IMR-90 (cell line): ENCODE measurements around the gene NGEF. TPM values are rescaled to one million over a fixed set of nuclear protein-coding genes. Genes with fewer than 3 reads are reported as not detected.

Source experiments
- ATAC-seq: fragments of 200-7000 bp; cut with Tn5 transposase; 2 replicates; pipeline ENCODE4 v1.9.1; 2020; ENCODE audit warnings: low read depth, mild to moderate bottlenecking, moderate library complexity
- BruUV-seq: library from RNA; stranded (reverse); fragments of 400-500 nt; replicated peaks from 2 replicates; lab custom pipeline; 2021; lab: Mats Ljungman, UMichigan
- CTCF ChIA-PET: fragments of 300-600 bp; formaldehyde crosslinking; extraction: SDS; loops from one replicate; lab custom pipeline; 2021; ENCODE audit warnings: antibody characterized with exemption; lab: Yijun Ruan, JAX
- POLR2A ChIA-PET: fragments of 300-600 bp; sonication (Branson Sonifier 250); formaldehyde crosslinking; loops from one replicate; lab custom pipeline; 2022; ENCODE audit warnings: antibody characterized with exemption; ENCODE audit not compliant: unreplicated experiment; lab: Charles Lee
- DNase-seq: peaks from one replicate; pipeline ENCODE4 v3.0.0; 2013
- H2AFZ ChIP-seq: replicated peaks from 2 replicates; pipeline ENCODE3; 2013; ENCODE audit warnings: low read length, mild to moderate bottlenecking; ENCODE audit not compliant: poor library complexity
- H2AK5ac ChIP-seq: 2 replicates; pipeline ENCODE4 v1.6.1; 2013; ENCODE audit warnings: low read depth, low read length, inconsistent platforms
- H2AK9ac ChIP-seq: replicated peaks from 2 replicates; pipeline ENCODE3; 2013; ENCODE audit warnings: mild to moderate bottlenecking, low read depth, low read length, moderate library complexity; ENCODE audit not compliant: poor library complexity
- H2BK120ac ChIP-seq: 2 replicates; pipeline ENCODE4 v1.6.1; 2013; ENCODE audit warnings: low read depth, low read length, inconsistent platforms
- H2BK15ac ChIP-seq: 3 replicates; pipeline ENCODE4 v1.6.1; 2013; ENCODE audit warnings: low read depth, low read length, inconsistent platforms
- H2BK20ac ChIP-seq: 2 replicates; pipeline ENCODE4 v1.6.1; 2013; ENCODE audit warnings: low read depth, mild to moderate bottlenecking, inconsistent platforms, low read length, moderate library complexity
- H2BK5ac ChIP-seq: 2 replicates; pipeline ENCODE4 v1.6.1; 2013; ENCODE audit warnings: mild to moderate bottlenecking, low read depth, low read length, inconsistent platforms; ENCODE audit not compliant: poor library complexity, severe bottlenecking
- H3K14ac ChIP-seq: replicated peaks from 2 replicates; pipeline ENCODE4 v1.6.1; 2013; ENCODE audit warnings: low read depth, low read length, inconsistent platforms
- H3K18ac ChIP-seq: 2 replicates; pipeline ENCODE4 v1.6.1; 2013; ENCODE audit warnings: low read depth, low read length, control low read depth
- H3K23ac ChIP-seq: 2 replicates; pipeline ENCODE4 v1.6.1; 2013; ENCODE audit warnings: low read depth, low read length, inconsistent platforms
- H3K27ac ChIP-seq: 2 replicates; pipeline ENCODE4 v1.5.1; 2013; ENCODE audit warnings: mild to moderate bottlenecking, control low read depth, low read length; ENCODE audit not compliant: insufficient read depth
- H3K27me3 ChIP-seq: 2 replicates; pipeline ENCODE4 v1.6.1; 2013; ENCODE audit warnings: low read length; ENCODE audit not compliant: control insufficient read depth, insufficient read depth
- H3K36me3 ChIP-seq: 2 replicates; pipeline ENCODE4 v1.6.1; 2013; ENCODE audit warnings: low read length, mixed read lengths; ENCODE audit not compliant: control insufficient read depth, insufficient read depth
- H3K4ac ChIP-seq: 2 replicates; pipeline ENCODE4 v1.6.1; 2013; ENCODE audit warnings: low read depth, low read length, inconsistent platforms
- H3K4me1 ChIP-seq: 2 replicates; pipeline ENCODE4 v1.6.1; 2013; ENCODE audit warnings: low read length, mixed read lengths; ENCODE audit not compliant: control insufficient read depth, insufficient read depth
- H3K4me2 ChIP-seq: 2 replicates; pipeline ENCODE4 v1.6.1; 2013; ENCODE audit warnings: low read depth, mild to moderate bottlenecking, control low read depth, low read length, moderate library complexity
- H3K4me3 ChIP-seq: 2 replicates; pipeline ENCODE4 v1.5.1; 2013; ENCODE audit warnings: low read depth, mild to moderate bottlenecking, control low read depth, low read length, moderate library complexity; ENCODE audit not compliant: insufficient read depth
- H3K56ac ChIP-seq: 2 replicates; pipeline ENCODE4 v1.6.1; 2013; ENCODE audit warnings: low read length, inconsistent platforms; ENCODE audit not compliant: insufficient read depth; ENCODE audit errors: extremely low read depth
- H3K79me1 ChIP-seq, 2 experiments: 2 replicates each; pipeline ENCODE4 v1.6.1; 2013; ENCODE audit warnings: low read length in 2 of 2, inconsistent platforms in 1 of 2, low read depth in 1 of 2
- H3K9ac ChIP-seq: 2 replicates; pipeline ENCODE4 v1.6.1; 2013; ENCODE audit warnings: low read depth, low read length, control low read depth
- H3K9me1 ChIP-seq: 2 replicates; pipeline ENCODE4 v1.6.1; 2013; ENCODE audit warnings: low read length, inconsistent platforms; ENCODE audit not compliant: insufficient read depth
- H3K9me3 ChIP-seq: 2 replicates; pipeline ENCODE4 v1.6.1; 2013; ENCODE audit warnings: low read length; ENCODE audit not compliant: control insufficient read depth, insufficient read depth
- H4K20me1 ChIP-seq: 2 replicates; pipeline ENCODE4 v1.6.1; 2013; ENCODE audit warnings: low read length, inconsistent platforms; ENCODE audit not compliant: insufficient read depth
- H4K5ac ChIP-seq: 2 replicates; pipeline ENCODE4 v1.6.1; 2013; ENCODE audit warnings: mild to moderate bottlenecking, low read depth, low read length, control low read depth
- H4K8ac ChIP-seq, 2 experiments: 2 replicates each; pipeline ENCODE4 v1.6.1; 2013; ENCODE audit warnings: low read depth in 2 of 2, low read length in 2 of 2, control low read depth in 1 of 2, inconsistent platforms in 1 of 2
- H4K91ac ChIP-seq: 2 replicates; pipeline ENCODE4 v1.6.1; 2013; ENCODE audit warnings: low read depth, low read length, inconsistent platforms; ENCODE audit not compliant: insufficient read depth
- BHLHE40 ChIP-seq: fragments of 150-350 bp; IDR thresholded peaks from 2 replicates; pipeline ENCODE4 v1.6.1; 2016; ENCODE audit warnings: mild to moderate bottlenecking, low read depth, low read length
- CEBPB ChIP-seq: IDR thresholded peaks from 2 replicates; pipeline ENCODE4 v1.6.1; 2012; ENCODE audit warnings: low read depth, low read length, improper control_type of control experiment
- FOS ChIP-seq: fragments of 150-350 bp; IDR thresholded peaks from 2 replicates; pipeline ENCODE4 v1.6.1; 2016; ENCODE audit warnings: low read depth, low read length
- MAFK ChIP-seq: IDR thresholded peaks from 2 replicates; pipeline ENCODE4 v1.6.1; 2012; ENCODE audit warnings: low read depth, low read length, improper control_type of control experiment
- MAZ ChIP-seq: IDR thresholded peaks from 2 replicates; pipeline ENCODE4 v1.6.1; 2012; ENCODE audit warnings: low read depth, mild to moderate bottlenecking, low read length, improper control_type of control experiment, moderate library complexity, borderline replicate concordance
- MXI1 ChIP-seq: IDR thresholded peaks from 2 replicates; pipeline ENCODE4 v1.6.1; 2012; ENCODE audit warnings: low read depth, mild to moderate bottlenecking, low read length, moderate library complexity, borderline replicate concordance
- NFE2L2 ChIP-seq: fragments of 150-350 bp; IDR thresholded peaks from 2 replicates; pipeline ENCODE4 v1.6.1; 2016; ENCODE audit warnings: low read depth, mild to moderate bottlenecking, low read length
- POLR2A ChIP-seq: IDR thresholded peaks from 2 replicates; pipeline ENCODE4 v1.6.1; 2012; ENCODE audit warnings: mild to moderate bottlenecking, low read depth, low read length
- RAD21 ChIP-seq: IDR thresholded peaks from 2 replicates; pipeline ENCODE4 v1.6.1; 2012; ENCODE audit warnings: low read length, improper control_type of control experiment
- RCOR1 ChIP-seq: IDR thresholded peaks from 2 replicates; pipeline ENCODE4 v1.6.1; 2012; ENCODE audit warnings: mild to moderate bottlenecking, low read length, improper control_type of control experiment; ENCODE audit not compliant: insufficient replicate concordance
- RFX5 ChIP-seq: IDR thresholded peaks from 2 replicates; pipeline ENCODE4 v1.8.0; 2012; ENCODE audit warnings: low read depth, mild to moderate bottlenecking, low read length, moderate library complexity
- SMC3 ChIP-seq: fragments of 150-350 bp; IDR thresholded peaks from 2 replicates; pipeline ENCODE4 v1.6.1; 2016; ENCODE audit warnings: low read depth, mild to moderate bottlenecking, antibody characterized with exemption, low read length, moderate library complexity
- WGBS, 2 experiments: methylation state at CpG; one replicate each; pipeline versions ENCODE4 v1.1.5 to v1.1.7; 2013; ENCODE audit warnings: missing lambda C conversion rate in 2 of 2; ENCODE audit not compliant: insufficient read length in 1 of 2; ENCODE audit errors: extremely low coverage in 2 of 2; 5-methylcytosine and 5-hydroxymethylcytosine counted together
- dilution Hi-C: fragments of 300-500 bp; cut with HindIII; formaldehyde crosslinking; loops from one replicate; pipeline ENCODE4 v1.14.3; 2018; ENCODE audit warnings: low sequenced_read_pairs; ENCODE audit not compliant: unreplicated experiment
- in situ Hi-C: fragments of 300-500 bp; cut with MboI; formaldehyde crosslinking; loops from 3 replicates; pipeline ENCODE4 v1.14.3; 2019; ENCODE audit warnings: low sequenced_read_pairs, inconsistent platforms, mixed read lengths
- intact Hi-C: fragments of 100-400 bp; cut with micrococcal nuclease; formaldehyde crosslinking; loops from 2 replicates; pipeline ENCODE4 v1.10.0; 2022
- polyA plus RNA-seq, 3 experiments: library from polyadenylated mRNA; depleted of rRNA; stranded (reverse); fragments of >200 nt; gene quantifications; 2 replicates each; pipeline ENCODE4 v1.2.3, GENCODE V29; 2012; ENCODE audit warnings: low replicate concordance in 1 of 3
- total RNA-seq: library from RNA; depleted of rRNA; stranded (reverse); fragments of >200 nt; gene quantifications from 2 replicates; pipeline ENCODE4 v1.2.3, GENCODE V29; 2012
- TF ChIP-seq, protein P1 (sequence below): fragments of 150-350 bp; IDR thresholded peaks from 2 replicates; pipeline ENCODE4 v1.6.1; 2016; ENCODE audit warnings: low read depth, mild to moderate bottlenecking, low read length, moderate library complexity, borderline replicate concordance
- TF ChIP-seq, protein P2 (sequence below): conservative IDR thresholded peaks from 2 replicates; pipeline ENCODE4 v1.5.1; 2012; ENCODE audit warnings: mild to moderate bottlenecking, low read depth, low read length, improper control_type of control experiment
- TF ChIP-seq, protein P3 (sequence below): fragments of 150-350 bp; IDR thresholded peaks from 2 replicates; pipeline ENCODE4 v1.6.1; 2017; ENCODE audit warnings: mild to moderate bottlenecking, antibody characterized with exemption, low read length, low read depth

NGEF gene
- total and polyA plus RNA-seq, 2 of the 4 experiments (the other 2 are of a cell fraction) = 1.1 to 1.7 TPM

DNA sequence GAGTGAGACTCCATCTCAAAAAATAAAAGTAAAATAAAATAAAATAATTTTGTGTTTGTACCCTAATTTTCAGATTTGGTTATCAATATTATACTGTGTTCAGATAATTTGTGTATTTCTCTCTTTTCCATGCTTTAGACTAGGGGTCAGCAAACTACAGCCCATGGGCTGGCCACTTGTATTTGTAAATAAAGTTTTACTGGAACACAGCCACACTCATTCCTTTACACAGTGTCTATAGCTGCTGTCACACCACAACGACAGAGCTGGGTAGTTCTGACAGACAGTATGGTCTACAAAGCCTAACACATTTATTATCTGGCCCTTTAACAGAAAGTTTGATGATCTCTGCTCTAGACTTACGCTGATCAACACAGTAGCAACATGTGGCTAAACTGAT lies 99.2 kb downstream of the NGEF start:
- no peaks in the 10 kb centered on the region for H3K4me1 ChIP-seq
- ChIA-PET CTCF (no interaction called here), POLR2A (no interaction called here)
- H4K91ac ChIP-seq = no peak overlapping the region
- no peak for DNase-seq
- H4K5ac ChIP-seq = no peak overlapping the region
- no peak overlapping the region for H3K56ac ChIP-seq
- H3K4me2 ChIP-seq = no peak overlapping the region
- intact Hi-C loops = no loop called here
- H2BK5ac ChIP-seq = no peak overlapping the region
- dilution Hi-C loops = no loop called here
- no peaks in the 10 kb centered on the region for H3K36me3 ChIP-seq
- H2AFZ ChIP-seq = no peak overlapping the region
- H3K4me3 ChIP-seq = no peak overlapping the region
- no peak overlapping the region for H2AK9ac ChIP-seq
- no peak overlapping the region for H2BK120ac ChIP-seq
- BruUV-seq = no TSS peak
- peaks cover 12% of the 10 kb centered on the region for H3K27me3 ChIP-seq
- TF ChIP-seq, protein P1, sequence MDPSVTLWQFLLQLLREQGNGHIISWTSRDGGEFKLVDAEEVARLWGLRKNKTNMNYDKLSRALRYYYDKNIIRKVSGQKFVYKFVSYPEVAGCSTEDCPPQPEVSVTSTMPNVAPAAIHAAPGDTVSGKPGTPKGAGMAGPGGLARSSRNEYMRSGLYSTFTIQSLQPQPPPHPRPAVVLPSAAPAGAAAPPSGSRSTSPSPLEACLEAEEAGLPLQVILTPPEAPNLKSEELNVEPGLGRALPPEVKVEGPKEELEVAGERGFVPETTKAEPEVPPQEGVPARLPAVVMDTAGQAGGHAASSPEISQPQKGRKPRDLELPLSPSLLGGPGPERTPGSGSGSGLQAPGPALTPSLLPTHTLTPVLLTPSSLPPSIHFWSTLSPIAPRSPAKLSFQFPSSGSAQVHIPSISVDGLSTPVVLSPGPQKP = no peak
- TF ChIP-seq BHLHE40 (no peak), RAD21 (no peak), MAZ (no peak), CEBPB (no peak), RFX5 (no peak), SMC3 (no peak), NFE2L2 (no peak), MAFK (no peak), RCOR1 (no peak), MXI1 (no peak), POLR2A (no peak), FOS (no peak)
- TF ChIP-seq, protein P2, sequence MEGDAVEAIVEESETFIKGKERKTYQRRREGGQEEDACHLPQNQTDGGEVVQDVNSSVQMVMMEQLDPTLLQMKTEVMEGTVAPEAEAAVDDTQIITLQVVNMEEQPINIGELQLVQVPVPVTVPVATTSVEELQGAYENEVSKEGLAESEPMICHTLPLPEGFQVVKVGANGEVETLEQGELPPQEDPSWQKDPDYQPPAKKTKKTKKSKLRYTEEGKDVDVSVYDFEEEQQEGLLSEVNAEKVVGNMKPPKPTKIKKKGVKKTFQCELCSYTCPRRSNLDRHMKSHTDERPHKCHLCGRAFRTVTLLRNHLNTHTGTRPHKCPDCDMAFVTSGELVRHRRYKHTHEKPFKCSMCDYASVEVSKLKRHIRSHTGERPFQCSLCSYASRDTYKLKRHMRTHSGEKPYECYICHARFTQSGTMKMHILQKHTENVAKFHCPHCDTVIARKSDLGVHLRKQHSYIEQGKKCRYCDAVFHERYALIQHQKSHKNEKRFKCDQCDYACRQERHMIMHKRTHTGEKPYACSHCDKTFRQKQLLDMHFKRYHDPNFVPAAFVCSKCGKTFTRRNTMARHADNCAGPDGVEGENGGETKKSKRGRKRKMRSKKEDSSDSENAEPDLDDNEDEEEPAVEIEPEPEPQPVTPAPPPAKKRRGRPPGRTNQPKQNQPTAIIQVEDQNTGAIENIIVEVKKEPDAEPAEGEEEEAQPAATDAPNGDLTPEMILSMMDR = no peak
- TF ChIP-seq, protein P3, sequence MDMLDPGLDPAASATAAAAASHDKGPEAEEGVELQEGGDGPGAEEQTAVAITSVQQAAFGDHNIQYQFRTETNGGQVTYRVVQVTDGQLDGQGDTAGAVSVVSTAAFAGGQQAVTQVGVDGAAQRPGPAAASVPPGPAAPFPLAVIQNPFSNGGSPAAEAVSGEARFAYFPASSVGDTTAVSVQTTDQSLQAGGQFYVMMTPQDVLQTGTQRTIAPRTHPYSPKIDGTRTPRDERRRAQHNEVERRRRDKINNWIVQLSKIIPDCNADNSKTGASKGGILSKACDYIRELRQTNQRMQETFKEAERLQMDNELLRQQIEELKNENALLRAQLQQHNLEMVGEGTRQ = no peak
- in situ Hi-C loops = no loop called here
- H3K27ac ChIP-seq = no peak overlapping the region
- no peaks in the 10 kb centered on the region for H3K9me1 ChIP-seq
- H3K4ac ChIP-seq = no peak overlapping the region
- no peaks in the 10 kb centered on the region for H4K20me1 ChIP-seq
- H3K9ac ChIP-seq = no peak overlapping the region
- H3K23ac ChIP-seq = no peak overlapping the region
- H4K8ac ChIP-seq = no peak overlapping the region
- no peaks in the 10 kb centered on the region for H3K9me3 ChIP-seq
- H2AK5ac ChIP-seq = no peak overlapping the region
- no peaks in the 10 kb centered on the region for H3K79me1 ChIP-seq
- H2BK15ac ChIP-seq = no peak overlapping the region
- H3K18ac ChIP-seq = no peak overlapping the region
- no CpG with 5 or more reads among the region's 2 CpGs for WGBS, 2 experiments
- H3K14ac ChIP-seq = no peak overlapping the region
- ATAC-seq = no peak
- no peak overlapping the region for H2BK20ac ChIP-seq
